H1 (cell line): ENCODE results near the gene NID2. TPM values are rescaled to one million over a fixed set of nuclear protein-coding genes. Genes with fewer than 3 reads are reported as not detected.
A peak's percentile ranks its signal among the peaks of the same experiment; 100 is the strongest.

Experiments
- CTCF ChIA-PET: fragments of 300-600 bp; sonication (Branson Sonifier 250); formaldehyde crosslinking; loops from one replicate; lab custom pipeline; 2021; ENCODE audit not compliant: partially characterized antibody; lab: Charles Lee
- POLR2A ChIA-PET: fragments of 300-600 bp; sonication (Branson Sonifier 250); formaldehyde crosslinking; loops from one replicate; lab custom pipeline; 2021; ENCODE audit warnings: inconsistent platforms; ENCODE audit not compliant: partially characterized antibody; lab: Charles Lee
- DNase-seq, 2 experiments: peaks; one replicate each; pipeline versions ENCODE4 v3.0.0 to v3.0.0-alpha.2; 2010 to 2022; ENCODE audit warnings: low spot score in 2 of 2, low read depth in 1 of 2, mixed read lengths in 1 of 2
- FAIRE-seq: peaks from 2 replicates; lab custom pipeline; 2011; peaks lifted over from hg19 to GRCh38; lab: Jason Lieb, UNC
- H2AFZ ChIP-seq: 2 replicates; pipeline ENCODE4 v1.8.1; 2012; ENCODE audit warnings: low read length, inconsistent platforms
- H2AK5ac ChIP-seq: 2 replicates; pipeline ENCODE4 v1.6.1; 2013; ENCODE audit warnings: low read depth, low read length
- H2BK120ac ChIP-seq: replicated peaks from 2 replicates; pipeline ENCODE3; 2013; ENCODE audit warnings: low read depth, low read length, inconsistent platforms
- H2BK12ac ChIP-seq: 2 replicates; pipeline ENCODE4 v1.6.1; 2013; ENCODE audit warnings: low read depth, low read length
- H2BK15ac ChIP-seq: 2 replicates; pipeline ENCODE4 v1.6.1; 2013; ENCODE audit warnings: low read length
- H2BK20ac ChIP-seq: 2 replicates; pipeline ENCODE4 v1.6.1; 2013; ENCODE audit warnings: low read length
- H2BK5ac ChIP-seq: 2 replicates; pipeline ENCODE4 v1.6.1; 2013; ENCODE audit warnings: low read depth, low read length
- H3K14ac ChIP-seq: 2 replicates; pipeline ENCODE4 v1.6.1; 2013; ENCODE audit warnings: inconsistent platforms; ENCODE audit not compliant: insufficient read length
- H3K18ac ChIP-seq: 2 replicates; pipeline ENCODE4 v1.6.1; 2013; ENCODE audit warnings: low read length; ENCODE audit errors: extremely low read depth
- H3K23ac ChIP-seq: 2 replicates; pipeline ENCODE4 v1.6.1; 2013; ENCODE audit warnings: inconsistent platforms; ENCODE audit not compliant: insufficient read length
- H3K23me2 ChIP-seq: 2 replicates; pipeline ENCODE4 v1.6.1; 2013; ENCODE audit warnings: low read depth, low read length
- H3K27ac ChIP-seq: 2 replicates; pipeline ENCODE4 v1.6.1; 2011; ENCODE audit warnings: low read depth, low read length, inconsistent platforms
- H3K27me3 ChIP-seq, 4 experiments: replicated peaks in 1 of 4; 1 replicate in 1 of 4; 2 replicates in 3 of 4; pipeline versions ENCODE4 v1.6.1 to v1.8.1; 2011 to 2013; ENCODE audit warnings: low read length in 3 of 4, mild to moderate bottlenecking in 3 of 4, inconsistent platforms in 2 of 4, mixed read lengths in 2 of 4, moderate library complexity in 1 of 4; ENCODE audit not compliant: control insufficient read depth in 3 of 4, insufficient read depth in 3 of 4; ENCODE audit errors: extremely low read depth in 1 of 4
- H3K36me3 ChIP-seq, 4 experiments: 2 replicates each; pipeline versions ENCODE4 v1.6.1 to v1.8.1; 2011 to 2013; ENCODE audit warnings: mild to moderate bottlenecking in 4 of 4, low read length in 3 of 4, moderate library complexity in 2 of 4, control low read depth in 1 of 4, inconsistent platforms in 1 of 4; ENCODE audit not compliant: insufficient read depth in 4 of 4, control insufficient read depth in 2 of 4
- H3K4ac ChIP-seq: replicated peaks from 2 replicates; pipeline ENCODE3; 2013; ENCODE audit warnings: low read length, low read depth, mixed read lengths, inconsistent platforms; ENCODE audit not compliant: insufficient read length
- H3K4me1 ChIP-seq, 4 experiments: replicated peaks in 1 of 4; 1 replicate in 1 of 4; 2 replicates in 3 of 4; pipeline versions ENCODE4 v1.6.1 to v1.8.1; 2011 to 2013; ENCODE audit warnings: low read length in 3 of 4, inconsistent platforms in 2 of 4, mixed read lengths in 1 of 4; ENCODE audit not compliant: insufficient read depth in 4 of 4, control insufficient read depth in 3 of 4
- H3K4me2 ChIP-seq, 2 experiments: 2 replicates each; pipeline versions ENCODE4 v1.6.1 to v1.8.1; 2011 to 2013; ENCODE audit warnings: low read depth in 2 of 2, low read length in 2 of 2, control low read depth in 1 of 2, inconsistent platforms in 1 of 2, mild to moderate bottlenecking in 1 of 2; ENCODE audit not compliant: insufficient read depth in 1 of 2
- H3K4me3 ChIP-seq, 4 experiments: fragments of 200-600, 300-600 bp in 1 of 4; sonication (generic), shearing (Covaris generic), sonication (Bioruptor Twin) in 1 of 4; 2 replicates each; pipeline versions ENCODE4 v1.5.1 to v1.8.1; 2011 to 2016; ENCODE audit warnings: low read length in 4 of 4, low read depth in 3 of 4, control low read depth in 2 of 4, inconsistent platforms in 2 of 4, mild to moderate bottlenecking in 2 of 4, mixed read lengths in 1 of 4, moderate library complexity in 1 of 4; ENCODE audit not compliant: insufficient read depth in 2 of 4; ENCODE audit errors: extremely low read depth in 1 of 4
- H3K56ac ChIP-seq: replicated peaks from 2 replicates; pipeline ENCODE3; 2013; ENCODE audit warnings: low read depth, mild to moderate bottlenecking, mixed read lengths, low read length, inconsistent platforms; ENCODE audit not compliant: insufficient read length
- H3K79me1 ChIP-seq: 2 replicates; pipeline ENCODE4 v1.6.1; 2013; ENCODE audit warnings: low read depth, low read length, control low read depth
- H3K79me2 ChIP-seq, 2 experiments: 2 replicates each; pipeline versions ENCODE4 v1.6.1 to v1.8.1; 2012 to 2013; ENCODE audit warnings: low read length in 2 of 2, mild to moderate bottlenecking in 2 of 2, inconsistent platforms in 1 of 2; ENCODE audit not compliant: insufficient read depth in 2 of 2, control insufficient read depth in 1 of 2
- H3K9ac ChIP-seq, 4 experiments: replicated peaks in 1 of 4; 1 replicate in 1 of 4; 2 replicates in 3 of 4; pipeline versions ENCODE4 v1.6.1 to v1.8.1; 2011 to 2013; ENCODE audit warnings: low read depth in 3 of 4, low read length in 3 of 4, control low read depth in 2 of 4, mild to moderate bottlenecking in 2 of 4, moderate library complexity in 2 of 4, inconsistent platforms in 1 of 4; ENCODE audit errors: extremely low read depth in 1 of 4
- H3K9me3 ChIP-seq, 2 experiments: 2 replicates each; pipeline versions ENCODE4 v1.6.1 to v1.8.1; 2012 to 2013; ENCODE audit warnings: mild to moderate bottlenecking in 2 of 2, moderate library complexity in 2 of 2, control low read depth in 1 of 2, inconsistent platforms in 1 of 2, low read depth in 1 of 2, low read length in 1 of 2, mixed read lengths in 1 of 2; ENCODE audit not compliant: insufficient read depth in 2 of 2
- H4K20me1 ChIP-seq, 2 experiments: replicated peaks in 1 of 2; 2 replicates each; pipeline versions ENCODE3 to v1.8.1; 2011 to 2013; ENCODE audit warnings: inconsistent platforms in 2 of 2, low read length in 2 of 2, mild to moderate bottlenecking in 1 of 2; ENCODE audit not compliant: insufficient read depth in 2 of 2, control insufficient read depth in 1 of 2
- H4K5ac ChIP-seq: 2 replicates; pipeline ENCODE4 v1.6.1; 2013; ENCODE audit warnings: low read length, low read depth, mixed read lengths, inconsistent platforms; ENCODE audit not compliant: insufficient read length
- H4K8ac ChIP-seq: 2 replicates; pipeline ENCODE4 v1.8.0; 2013; ENCODE audit warnings: mild to moderate bottlenecking, moderate library complexity, low read length, inconsistent platforms; ENCODE audit not compliant: insufficient read depth; ENCODE audit errors: extremely low read depth
- H4K91ac ChIP-seq: replicated peaks from 2 replicates; pipeline ENCODE3; 2013; ENCODE audit warnings: low read length, mixed read lengths, inconsistent platforms; ENCODE audit not compliant: insufficient read length
- ATF2 ChIP-seq: IDR thresholded peaks from 2 replicates; pipeline ENCODE4 v1.6.1; 2012; ENCODE audit warnings: low read length, inconsistent platforms
- ATF3 ChIP-seq: IDR thresholded peaks from 2 replicates; pipeline ENCODE4 v1.6.1; 2011; ENCODE audit warnings: low read depth, mild to moderate bottlenecking, low read length; ENCODE audit not compliant: insufficient read depth
- CBX8 ChIP-seq: fragments of 300-800, 300-1000 bp; sonication (generic); IDR thresholded peaks from 2 replicates; pipeline ENCODE4 v1.7.1; 2016; ENCODE audit warnings: low read depth, low read length, borderline replicate concordance
- KDM4A ChIP-seq: IDR thresholded peaks from one replicate; pipeline ENCODE4 v1.7.1; 2012; ENCODE audit warnings: low read depth, mild to moderate bottlenecking, moderate library complexity, low read length, inconsistent platforms; ENCODE audit not compliant: severe bottlenecking
- POU5F1 ChIP-seq: IDR thresholded peaks from 2 replicates; pipeline ENCODE4 v1.6.1; 2011; ENCODE audit warnings: low read depth, mild to moderate bottlenecking, low read length, moderate library complexity
- SRF ChIP-seq: IDR thresholded peaks from 2 replicates; pipeline ENCODE4 v1.6.1; 2011; ENCODE audit warnings: mild to moderate bottlenecking, low read depth, low read length, moderate library complexity
- YY1 ChIP-seq: IDR thresholded peaks from 2 replicates; pipeline ENCODE4 v1.6.1; 2011; ENCODE audit warnings: low read depth, mild to moderate bottlenecking, low read length
- WGBS, 2 experiments: shearing (Covaris generic) in 1 of 2; methylation state at CpG; one replicate each; pipeline versions ENCODE4 v1.1.6 to v1.1.7; 2013 to 2015; ENCODE audit warnings: low lambda C conversion rate in 2 of 2, mixed read lengths in 2 of 2, inconsistent platforms in 1 of 2, low coverage in 1 of 2, missing lambda C conversion rate in 1 of 2; ENCODE audit not compliant: insufficient replicate concordance in 2 of 2, insufficient coverage in 1 of 2, insufficient read length in 1 of 2; ENCODE audit errors: extremely low coverage in 1 of 2, missing lambda C conversion rate in 1 of 2; 5-methylcytosine and 5-hydroxymethylcytosine counted together
- polyA plus RNA-seq, 7 experiments: library from polyadenylated mRNA; depleted of rRNA in 3 of 7; stranded (reverse) in 5 of 7; unstranded in 2 of 7; fragments of >200 nt in 5 of 7; fragments of 200-250 nt in 2 of 7; gene quantifications; 1 replicate in 5 of 7; 2 replicates in 1 of 7; 4 replicates in 1 of 7; pipeline versions ENCODE4 v1.2.1 to v1.2.3, GENCODE V29; 2011 to 2013; ENCODE audit warnings: missing spikeins in 2 of 7, mixed read lengths in 2 of 7
- total RNA-seq: library from RNA; stranded (reverse); fragmentation: NEBNext Ultra II Directional; extraction: Animal tissue kit (Norgen Biotek cat#: 25700); gene quantifications from 2 replicates; pipeline ENCODE4 v1.2.1, GENCODE V29; 2021

The NID2 gene
- total and polyA plus RNA-seq, 2 of the 8 experiments (the other 6 are each of a cell fraction or from before 2014, with no cell fraction given), result 6.1 to 12.6 TPM

GRCh38 chr14:51989293-51990234 lies 79.3 kb downstream of the NID2 start, which contains the start of gene RTRAF:
TSS of gene RTRAF (plus strand) at chr14:51989546. CDS start at chr14:51989640, 94 bp downstream.
- H3K36me3 ChIP-seq, result peaks cover 5 to 28% (median 17%) of the 10 kb centered on the region in 4 experiments; a peak in 6 of 8 replicates
- H2BK5ac ChIP-seq, result peak within 1 kb of the TSS; percentile 87
- ChIA-PET POLR2A (interaction anchor here (0.8 to 1.5 kb wide), 4 partner anchors 11 to 210 kb away, joined by 3 to 6 read pairs (median 4); partner anchors contain the start of gene NID2), CTCF (interaction anchor here (1.0 to 1.8 kb wide), 2 partner anchors 9 to 26 kb away, joined by 3 to 5 read pairs; no protein-coding TSS in a partner anchor)
- no peak within 1 kb of the TSS for H3K23ac ChIP-seq
- 1% methylated on average over 69 of the region's 72 CpGs; no CpG with 5 or more reads in 1 of the 2 experiments for WGBS, 2 experiments
- 0 out of 2 replicates have a peak within 1 kb of the TSS, but pooled peaks have one; percentile 12 for H2BK15ac ChIP-seq
- FAIRE-seq, result no peak
- peak within 1 kb of the TSS; percentile 93 for H4K8ac ChIP-seq
- DNase-seq, result peak; percentile 68 to 91
- no peaks in the 10 kb centered on the region; a peak in 1 of 7 replicates for H3K27me3 ChIP-seq
- peaks cover 0 to 2% (median 0%) of the 10 kb centered on the region in 4 experiments; a peak in 2 of 7 replicates for H3K4me1 ChIP-seq
- H3K79me1 ChIP-seq, result no peaks in the 10 kb centered on the region
- H4K20me1 ChIP-seq, result peaks cover 4 to 6% of the 10 kb centered on the region in 2 experiments
- no peak within 1 kb of the TSS for H2BK20ac ChIP-seq
- peak within 1 kb of the TSS; percentile 85 for H3K27ac ChIP-seq
- H3K23me2 ChIP-seq, result peaks cover 11% of the 10 kb centered on the region
- H2BK12ac ChIP-seq, result no peak within 1 kb of the TSS; the same call in 1 of the 2 replicates
- H3K9ac ChIP-seq, result peak within 1 kb of the TSS; percentile 86 to 94 (median 92)
- peaks cover 11 to 45% of the 10 kb centered on the region in 2 experiments for H3K79me2 ChIP-seq
- peak within 1 kb of the TSS; percentile 94 for H2AFZ ChIP-seq
- no peaks in the 10 kb centered on the region for H3K9me3 ChIP-seq
- H3K14ac ChIP-seq, result peak within 1 kb of the TSS; percentile 12
- H4K5ac ChIP-seq, result peak within 1 kb of the TSS; percentile 89
- H2AK5ac ChIP-seq, result no peak within 1 kb of the TSS; the same call in 1 of the 2 replicates
- peak within 1 kb of the TSS; percentile 69 for H3K4ac ChIP-seq
- peak within 1 kb of the TSS; percentile 84 to 88 for H3K4me2 ChIP-seq
- peak within 1 kb of the TSS; percentile 55; the same call in 1 of the 2 replicates for H3K18ac ChIP-seq
- peak within 1 kb of the TSS; percentile 34 for H4K91ac ChIP-seq
- peak within 1 kb of the TSS; percentile 59 for H3K56ac ChIP-seq
- peak within 1 kb of the TSS; percentile 28 for H2BK120ac ChIP-seq
- H3K4me3 ChIP-seq, result peak within 1 kb of the TSS; percentile 94 to 97 (median 97)
- peak; percentile 98 for TF ChIP-seq KDM4A
- TF ChIP-seq POU5F1, result no peak
- TF ChIP-seq YY1, result no peak
- no peak for TF ChIP-seq ATF2
- 0 out of 2 replicates have a peak, but pooled peaks have one; percentile 52 for TF ChIP-seq ATF3
- TF ChIP-seq SRF, result peak; percentile 47; the same call in 1 of the 2 replicates
- TF ChIP-seq CBX8, result no peak
